ENCODE data around the gene PRRG3. TPM values are rescaled to one million over a fixed set of nuclear protein-coding genes. Genes with fewer than 3 reads are reported as not detected.

Gene PRRG3
- total RNA-seq, 1 donor from 2014 or later: 2.0 TPM

- Mint-ChIP-seq H3K4me1 (ENCODE audit: low read depth, unreplicated experiment) (peaks cover 9% of the 10 kb centered on the region), H3K27ac (ENCODE audit: unreplicated experiment) (no peak overlapping the region), H3K36me3 (ENCODE audit: unreplicated experiment) (no peaks in the 10 kb centered on the region), H3K4me3 (ENCODE audit: unreplicated experiment) (no peak overlapping the region), H3K27me3 (ENCODE audit: unreplicated experiment) (no peaks in the 10 kb centered on the region), H3K9me3 (ENCODE audit: unreplicated experiment) (peaks cover under 1% of the 10 kb centered on the region)
- no peak for DNase-seq
- TF ChIP-seq CTCF (IDR thresholded peaks at IDR 0.05; ENCODE audit: partially characterized antibody, unreplicated experiment): no peak
Measured at GRCh38 chrX:151700581-151700980, 5.3 kb downstream of the PRRG3 start.

- H3K27ac Mint-ChIP-seq (ENCODE audit: unreplicated experiment): no peak overlapping the region
Measured at GRCh38 chrX:151701071-151701470, 5.8 kb downstream of the PRRG3 start.

GRCh38 chrX:151701531-151701930 lies 6.3 kb downstream of the PRRG3 start:
- Mint-ChIP-seq H3K9me3 (ENCODE audit: unreplicated experiment) (no peaks in the 10 kb centered on the region), H3K4me3 (ENCODE audit: unreplicated experiment) (no peak overlapping the region), H3K4me1 (ENCODE audit: low read depth, unreplicated experiment) (peaks cover 6% of the 10 kb centered on the region), H3K27me3 (ENCODE audit: unreplicated experiment) (no peaks in the 10 kb centered on the region), H3K27ac (ENCODE audit: unreplicated experiment) (no peak overlapping the region), H3K36me3 (ENCODE audit: unreplicated experiment) (no peaks in the 10 kb centered on the region)
- no peak for DNase-seq
- TF ChIP-seq CTCF (IDR thresholded peaks at IDR 0.05; ENCODE audit: partially characterized antibody, unreplicated experiment): no peak

More at GRCh38 chrX:151701071-151701470, 5.8 kb downstream of the PRRG3 start:
- Mint-ChIP-seq H3K27me3 (ENCODE audit: unreplicated experiment) (no peaks in the 10 kb centered on the region), H3K9me3 (ENCODE audit: unreplicated experiment) (no peaks in the 10 kb centered on the region), H3K4me1 (ENCODE audit: low read depth, unreplicated experiment) (peaks cover 7% of the 10 kb centered on the region), H3K36me3 (ENCODE audit: unreplicated experiment) (no peaks in the 10 kb centered on the region), H3K4me3 (ENCODE audit: unreplicated experiment) (no peak overlapping the region)
- no peak for TF ChIP-seq CTCF (IDR thresholded peaks at IDR 0.05; ENCODE audit: partially characterized antibody, unreplicated experiment)
- no peak for DNase-seq

- H3K27me3 Mint-ChIP-seq (ENCODE audit: unreplicated experiment): no peaks in the 10 kb centered on the region
- no peak overlapping the region for H3K27ac Mint-ChIP-seq (ENCODE audit: unreplicated experiment)
- DNase-seq: no peak
- peaks cover 5% of the 10 kb centered on the region for H3K4me1 Mint-ChIP-seq (ENCODE audit: low read depth, unreplicated experiment)
- no peak overlapping the region for H3K4me3 Mint-ChIP-seq (ENCODE audit: unreplicated experiment)
- H3K9me3 Mint-ChIP-seq (ENCODE audit: unreplicated experiment): no peaks in the 10 kb centered on the region
- no peaks in the 10 kb centered on the region for H3K36me3 Mint-ChIP-seq (ENCODE audit: unreplicated experiment)
- no peak for TF ChIP-seq CTCF (IDR thresholded peaks at IDR 0.05; ENCODE audit: partially characterized antibody, unreplicated experiment)
Measured at GRCh38 chrX:151702026-151702714, 6.9 kb downstream of the PRRG3 start.

- Mint-ChIP-seq H3K9me3 (ENCODE audit: unreplicated experiment) (no peaks in the 10 kb centered on the region), H3K27me3 (ENCODE audit: unreplicated experiment) (no peaks in the 10 kb centered on the region), H3K36me3 (ENCODE audit: unreplicated experiment) (no peaks in the 10 kb centered on the region), H3K4me3 (ENCODE audit: unreplicated experiment) (no peak overlapping the region), H3K27ac (ENCODE audit: unreplicated experiment) (no peak overlapping the region), H3K4me1 (ENCODE audit: low read depth, unreplicated experiment) (peaks cover 5% of the 10 kb centered on the region)
- TF ChIP-seq CTCF (IDR thresholded peaks at IDR 0.05; ENCODE audit: partially characterized antibody, unreplicated experiment): no peak
- DNase-seq: no peak
Measured at GRCh38 chrX:151702741-151703340, 7.6 kb downstream of the PRRG3 start.
